GM12892 (cell line): ENCODE results near the gene CDKL4.
"Not testable (repeated sequence)": the region's sequence is repeated elsewhere in the genome, so short reads cannot be mapped to it uniquely, and the experiment has no call there.

Source experiments
- POLR2A ChIP-seq: IDR thresholded peaks from 2 replicates; pipeline ENCODE4 v1.6.1; 2011; ENCODE audit warnings: low read depth, low read length, control low read depth
- POLR2AphosphoS5 ChIP-seq: IDR thresholded peaks from 2 replicates; pipeline ENCODE4 v1.6.1; 2011; ENCODE audit warnings: low read depth, low read length, control low read depth
- TAF1 ChIP-seq: IDR thresholded peaks from 2 replicates; pipeline ENCODE4 v1.6.1; 2011; ENCODE audit warnings: low read depth, mild to moderate bottlenecking, control low read depth, low read length, borderline replicate concordance

GRCh38 chr2:39244963-39245625 lies 1.3 kb upstream of the CDKL4 start:
- not testable (repeated sequence) for TF ChIP-seq TAF1, POLR2AphosphoS5
- peak; percentile 56; the same call in 1 of the 2 replicates for TF ChIP-seq POLR2A
